ENCODE data around the gene PHF1.

The PHF1 gene

DNA sequence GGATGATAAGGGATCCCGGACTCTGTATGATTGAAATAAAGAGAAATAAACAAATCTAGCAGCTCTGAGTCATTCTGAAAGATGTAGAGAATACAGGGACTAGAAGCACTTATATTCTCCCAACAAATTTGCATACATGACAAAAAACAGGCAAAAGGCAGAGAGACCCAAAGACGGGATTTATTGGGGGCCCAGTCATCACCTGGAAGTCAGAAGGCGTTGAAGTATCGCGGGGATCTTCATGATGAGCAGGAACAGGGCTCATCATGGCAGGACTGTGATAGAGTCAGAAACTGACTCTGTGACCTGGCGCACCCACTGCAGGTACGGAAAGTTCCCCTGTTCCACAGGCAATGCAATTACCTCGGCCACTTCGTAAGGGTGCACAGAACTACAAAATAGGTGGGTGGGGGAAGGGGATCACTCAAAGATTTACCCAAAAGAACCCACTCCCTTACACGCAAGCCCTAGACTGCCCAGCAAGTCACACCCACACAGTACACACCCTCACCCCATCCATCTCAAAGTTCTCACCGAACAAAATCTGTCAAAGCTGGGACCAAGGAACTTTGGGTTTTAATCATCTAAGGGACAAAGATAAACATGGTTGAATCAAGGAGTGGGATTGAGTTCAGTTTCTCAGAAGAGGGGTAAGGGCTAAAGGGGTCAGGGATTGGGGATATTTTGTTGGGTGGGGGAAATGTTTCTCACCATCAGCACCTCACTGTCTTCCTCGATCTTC, 5.7 kb downstream of the PHF1 start:
- peak overlapping the region; percentile 96 for H3K4me2 ChIP-seq (ENCODE audit: low read length)
- peaks cover 13% of the 10 kb centered on the region for H3F3A ChIP-seq (ENCODE audit: control insufficient read depth, insufficient read depth)
- no peaks in the 10 kb centered on the region for H3K9me2 ChIP-seq (replicated peaks; ENCODE audit: control insufficient read depth, low read length)
- H3K27me3 ChIP-seq (ENCODE audit: control insufficient read depth, low read length) = peaks cover 2% of the 10 kb centered on the region; the same call in 1 of the 2 replicates
- H4K20me1 ChIP-seq (ENCODE audit: control insufficient read depth, insufficient read depth, low read depth, low read length) = no peaks in the 10 kb centered on the region; the same call in 1 of the 2 replicates
- peaks cover 30% of the 10 kb centered on the region for H3K79me2 ChIP-seq (ENCODE audit: control insufficient read depth, low read length)
- peak overlapping the region; percentile 87 for H3K4me3 ChIP-seq (ENCODE audit: low read length)
- H3K27ac ChIP-seq (ENCODE audit: low read depth, low read length) = peak overlapping the region; percentile 66; the same call in 1 of the 2 replicates
- no peaks in the 10 kb centered on the region for H3K9me3 ChIP-seq (ENCODE audit: control insufficient read depth, insufficient read depth, low read length)
- peaks cover 54% of the 10 kb centered on the region for H3K4me1 ChIP-seq (ENCODE audit: control insufficient read depth, low read length)
- peaks cover 42% of the 10 kb centered on the region for H3K36me3 ChIP-seq (ENCODE audit: control insufficient read depth, low read length)
- no peak for TF ChIP-seq EZH2phosphoT487 (IDR thresholded peaks at IDR 0.05; ENCODE audit: borderline replicate concordance, low read length)

DNA sequence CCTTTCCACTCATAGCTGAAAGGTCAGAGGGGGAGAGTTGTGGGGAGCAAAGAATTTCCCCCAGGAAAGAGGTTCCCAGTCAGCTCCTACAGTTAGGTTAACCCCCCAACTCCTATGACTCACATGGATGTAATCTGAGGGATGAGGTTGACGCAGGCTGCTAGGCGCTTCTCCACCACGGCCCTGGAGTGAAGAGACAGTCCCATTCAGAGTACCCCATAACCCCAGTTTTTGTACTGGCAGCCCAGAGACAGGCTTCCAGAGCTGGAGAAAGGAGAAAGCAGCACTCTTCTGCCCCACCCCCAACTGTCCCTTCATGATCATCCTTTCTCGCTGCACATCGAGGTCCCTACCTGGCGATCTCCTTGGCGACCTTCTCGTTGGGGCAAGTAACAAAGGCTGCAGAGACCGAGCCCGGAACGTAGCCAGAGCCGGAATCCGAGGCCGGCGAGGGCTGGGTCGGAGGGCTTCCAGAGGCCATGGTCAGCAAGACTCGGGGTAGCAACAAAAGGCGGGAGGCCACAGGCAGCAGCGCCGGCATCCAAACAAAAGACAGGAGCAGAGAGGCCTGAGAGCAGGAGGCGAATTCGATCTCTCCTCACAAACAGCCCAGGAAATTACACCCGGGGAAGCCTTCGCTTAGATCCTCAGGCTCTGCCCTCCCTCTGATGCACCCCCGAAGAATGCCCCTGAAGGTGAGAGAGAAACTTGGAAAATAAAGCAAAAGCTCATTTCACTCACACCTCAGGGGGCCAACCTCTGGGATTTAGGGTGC, 6.5 kb downstream of the PHF1 start:
- no peaks in the 10 kb centered on the region for H3K9me3 ChIP-seq (ENCODE audit: control insufficient read depth, insufficient read depth, low read length)
- H3K79me2 ChIP-seq (ENCODE audit: control insufficient read depth, low read length) = peaks cover 30% of the 10 kb centered on the region
- H3K27ac ChIP-seq (ENCODE audit: low read depth, low read length) = peak overlapping the region; percentile 66
- H4K20me1 ChIP-seq (ENCODE audit: control insufficient read depth, insufficient read depth, low read depth, low read length) = no peaks in the 10 kb centered on the region; the same call in 1 of the 2 replicates
- peaks cover 2% of the 10 kb centered on the region; the same call in 1 of the 2 replicates for H3K27me3 ChIP-seq (ENCODE audit: control insufficient read depth, low read length)
- H3K4me3 ChIP-seq (ENCODE audit: low read length) = peak overlapping the region; percentile 87
- no peaks in the 10 kb centered on the region for H3K9me2 ChIP-seq (replicated peaks; ENCODE audit: control insufficient read depth, low read length)
- H3F3A ChIP-seq (ENCODE audit: control insufficient read depth, insufficient read depth) = peaks cover 17% of the 10 kb centered on the region
- peaks cover 41% of the 10 kb centered on the region for H3K36me3 ChIP-seq (ENCODE audit: control insufficient read depth, low read length)
- H3K4me2 ChIP-seq (ENCODE audit: low read length) = peak overlapping the region; percentile 96
- peaks cover 51% of the 10 kb centered on the region for H3K4me1 ChIP-seq (ENCODE audit: control insufficient read depth, low read length)
- TF ChIP-seq, protein P1, sequence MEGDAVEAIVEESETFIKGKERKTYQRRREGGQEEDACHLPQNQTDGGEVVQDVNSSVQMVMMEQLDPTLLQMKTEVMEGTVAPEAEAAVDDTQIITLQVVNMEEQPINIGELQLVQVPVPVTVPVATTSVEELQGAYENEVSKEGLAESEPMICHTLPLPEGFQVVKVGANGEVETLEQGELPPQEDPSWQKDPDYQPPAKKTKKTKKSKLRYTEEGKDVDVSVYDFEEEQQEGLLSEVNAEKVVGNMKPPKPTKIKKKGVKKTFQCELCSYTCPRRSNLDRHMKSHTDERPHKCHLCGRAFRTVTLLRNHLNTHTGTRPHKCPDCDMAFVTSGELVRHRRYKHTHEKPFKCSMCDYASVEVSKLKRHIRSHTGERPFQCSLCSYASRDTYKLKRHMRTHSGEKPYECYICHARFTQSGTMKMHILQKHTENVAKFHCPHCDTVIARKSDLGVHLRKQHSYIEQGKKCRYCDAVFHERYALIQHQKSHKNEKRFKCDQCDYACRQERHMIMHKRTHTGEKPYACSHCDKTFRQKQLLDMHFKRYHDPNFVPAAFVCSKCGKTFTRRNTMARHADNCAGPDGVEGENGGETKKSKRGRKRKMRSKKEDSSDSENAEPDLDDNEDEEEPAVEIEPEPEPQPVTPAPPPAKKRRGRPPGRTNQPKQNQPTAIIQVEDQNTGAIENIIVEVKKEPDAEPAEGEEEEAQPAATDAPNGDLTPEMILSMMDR (IDR thresholded peaks at IDR 0.05; ENCODE audit: low read depth, low read length, poor library complexity, severe bottlenecking) = no peak
- TF ChIP-seq EZH2phosphoT487 (IDR thresholded peaks at IDR 0.05; ENCODE audit: borderline replicate concordance, low read length) = no peak

DNA sequence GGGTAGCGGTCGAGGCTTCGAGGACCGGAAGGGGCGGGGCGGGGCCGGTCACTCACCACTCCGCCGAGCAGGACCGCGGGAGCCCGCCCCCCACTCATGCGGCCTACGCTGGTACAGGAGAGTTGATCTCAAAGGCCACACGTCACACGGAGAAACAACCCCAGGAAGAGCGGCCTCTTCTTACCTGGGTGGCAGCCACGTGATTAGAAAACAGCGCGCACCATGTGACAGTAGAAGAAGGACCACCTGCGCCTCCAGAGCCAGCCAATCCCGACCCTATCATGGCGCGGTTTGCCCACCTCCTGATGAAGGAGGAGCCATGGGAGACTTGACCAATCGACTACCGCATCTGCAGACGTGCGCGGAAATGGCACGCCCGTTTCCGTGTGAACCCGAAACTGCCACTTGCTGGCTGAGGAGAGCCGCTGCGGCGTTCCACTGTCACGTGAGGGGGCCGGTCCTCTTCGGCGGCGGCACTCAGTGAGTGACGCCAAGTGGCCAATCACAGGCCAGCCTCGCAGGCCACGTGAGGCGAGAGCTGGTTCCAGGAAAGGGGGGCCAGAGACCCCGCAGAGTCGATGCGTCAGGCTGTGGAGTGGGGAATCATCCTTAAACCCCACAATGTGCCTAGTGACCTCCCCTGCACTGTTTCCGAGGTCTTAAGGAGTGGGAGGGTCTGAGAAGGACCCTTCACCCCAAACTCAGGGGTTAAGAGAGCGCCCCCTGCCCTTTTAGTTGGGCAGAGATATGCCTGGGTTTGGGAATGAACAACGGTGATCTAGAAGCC, 7.3 kb downstream of the PHF1 start, which contains the start of gene CUTA:
Gene CUTA, minus strand, starts transcription at position 205 of the 787 bp plus-strand sequence. Its CDS starts 107 bp downstream, at position 98.
- Histone ChIP-seq H3F3A (ENCODE audit: control insufficient read depth, insufficient read depth) (peaks cover 14% of the 10 kb centered on the region), H3K9me2 (replicated peaks; ENCODE audit: control insufficient read depth, low read length) (no peaks in the 10 kb centered on the region), H3K4me1 (ENCODE audit: control insufficient read depth, low read length) (peaks cover 48% of the 10 kb centered on the region), H3K4me2 (ENCODE audit: low read length) (peak within 1 kb of the TSS; percentile 96), H3K4me3 (ENCODE audit: low read length) (peak within 1 kb of the TSS; percentile 87), H4K20me1 (ENCODE audit: control insufficient read depth, insufficient read depth, low read depth, low read length) (no peaks in the 10 kb centered on the region; the same call in 1 of the 2 replicates), H3K27me3 (ENCODE audit: control insufficient read depth, low read length) (peaks cover 2% of the 10 kb centered on the region; the same call in 1 of the 2 replicates), H3K79me2 (ENCODE audit: control insufficient read depth, low read length) (peaks cover 30% of the 10 kb centered on the region), H3K36me3 (ENCODE audit: control insufficient read depth, low read length) (peaks cover 33% of the 10 kb centered on the region), H3K27ac (ENCODE audit: low read depth, low read length) (peak within 1 kb of the TSS; percentile 69), H3K9me3 (ENCODE audit: control insufficient read depth, insufficient read depth, low read length) (no peaks in the 10 kb centered on the region)
- TF ChIP-seq EZH2phosphoT487 (IDR thresholded peaks at IDR 0.05; ENCODE audit: borderline replicate concordance, low read length) = no peak
- TF ChIP-seq, protein P1 (IDR thresholded peaks at IDR 0.05; ENCODE audit: low read depth, low read length, poor library complexity, severe bottlenecking) = peak; percentile 69
